MG63 (cell line): ENCODE data around the gene GRAMD1B. TPM values are rescaled to one million over a fixed set of nuclear protein-coding genes. Genes with fewer than 3 reads are reported as not detected.

ENCODE experiments used
- total RNA-seq: library from RNA; depleted of rRNA; stranded (reverse); fragments of >200 nt; shearing (Covaris generic); gene quantifications from 2 replicates; pipeline ENCODE4 v1.2.3, GENCODE V29; 2014; ENCODE audit warnings: low replicate concordance; rRNA removed

GRAMD1B gene
- total RNA-seq, 1 experiment from 2014 or later, result not detected

Other genes with a start within 250 kb of the GRAMD1B start
- 78.3 and 109 TPM in 2 replicates for gene CLMP, start 235.0 kb upstream of the GRAMD1B start, total RNA-seq
- gene SCN3B, start 224.4 kb downstream of the GRAMD1B start, total RNA-seq, result not detected in 2 replicates